Breast epithelium (tissue), 4 donors: Measurements from ENCODE around the gene CDH26. TPM values are rescaled to one million over a fixed set of nuclear protein-coding genes. Genes with fewer than 3 reads are reported as not detected.
A peak's percentile ranks its signal among the peaks of the same experiment; 100 is the strongest.

ENCODE experiments used
- DNase-seq, 2 donors: peaks; one replicate each; pipeline ENCODE4 v3.0.0-alpha.2; 2019; ENCODE audit warnings: low spot score in 2 of 2
- H3K27ac ChIP-seq, 2 donors: fragments of 200-600 bp; sonication (generic) in 1 of 2; one replicate each; pipeline ENCODE4 v1.5.1; 2016 to 2019; ENCODE audit warnings: mild to moderate bottlenecking in 1 of 2
- H3K27me3 ChIP-seq, 2 donors: fragments of 200-600 bp; sonication (generic) in 1 of 2; one replicate each; pipeline versions ENCODE4 v1.5.1 to v1.6.0; 2017 to 2019; ENCODE audit warnings: control low read depth in 1 of 2, mild to moderate bottlenecking in 1 of 2
- H3K36me3 ChIP-seq: fragments of 200-600 bp; one replicate; pipeline ENCODE4 v1.5.1; 2019
- H3K4me1 ChIP-seq, 2 donors: fragments of 200-600 bp; sonication (generic); one replicate each; pipeline ENCODE4 v1.5.1; 2016 to 2019; ENCODE audit warnings: control low read depth in 1 of 2
- H3K4me3 ChIP-seq, 3 donors: fragments of 200-600 bp; sonication (generic); 1 replicate in 2 of 3; 2 replicates in 1 of 3; pipeline ENCODE4 v1.5.1; 2016 to 2019; ENCODE audit warnings: mild to moderate bottlenecking in 3 of 3, moderate library complexity in 2 of 3
- H3K9me3 ChIP-seq, 2 donors: fragments of 200-600 bp; sonication (generic) in 1 of 2; one replicate each; pipeline ENCODE4 v1.5.1; 2016 to 2019; ENCODE audit warnings: control low read depth in 1 of 2
- POLR2A ChIP-seq: fragments of 450-650 bp; IDR thresholded peaks from one replicate; pipeline ENCODE4 v1.6.1; 2016; ENCODE audit warnings: antibody characterized with exemption, mild to moderate bottlenecking, moderate library complexity
- POLR2AphosphoS5 ChIP-seq, 3 donors: sonication (generic); formaldehyde crosslinking; IDR thresholded peaks; one replicate each; pipeline ENCODE4 v1.6.1; 2017; ENCODE audit warnings: antibody characterized with exemption in 3 of 3
- intact Hi-C: fragments of 100-400 bp; cut with DNase I; formaldehyde crosslinking; loops from one replicate; pipeline ENCODE4 v1.15.1; 2023; ENCODE audit warnings: low total_unique reads
- total RNA-seq, 3 donors: library from RNA; depleted of rRNA; stranded (reverse); fragments of >200 nt; gene quantifications; one replicate each; pipeline ENCODE4 v1.1.0, GENCODE V29; 2016
- TF ChIP-seq, protein P1 (sequence below), 3 donors: fragments of 450-650 bp; IDR thresholded peaks; one replicate each; pipeline ENCODE4 v1.5.1; 2016 to 2017; ENCODE audit warnings: antibody characterized with exemption in 3 of 3, mild to moderate bottlenecking in 3 of 3, moderate library complexity in 3 of 3

The CDH26 gene
- total RNA-seq, 3 donors from 2014 or later = 1.6 to 3.1 (median 2.1) TPM

DNA sequence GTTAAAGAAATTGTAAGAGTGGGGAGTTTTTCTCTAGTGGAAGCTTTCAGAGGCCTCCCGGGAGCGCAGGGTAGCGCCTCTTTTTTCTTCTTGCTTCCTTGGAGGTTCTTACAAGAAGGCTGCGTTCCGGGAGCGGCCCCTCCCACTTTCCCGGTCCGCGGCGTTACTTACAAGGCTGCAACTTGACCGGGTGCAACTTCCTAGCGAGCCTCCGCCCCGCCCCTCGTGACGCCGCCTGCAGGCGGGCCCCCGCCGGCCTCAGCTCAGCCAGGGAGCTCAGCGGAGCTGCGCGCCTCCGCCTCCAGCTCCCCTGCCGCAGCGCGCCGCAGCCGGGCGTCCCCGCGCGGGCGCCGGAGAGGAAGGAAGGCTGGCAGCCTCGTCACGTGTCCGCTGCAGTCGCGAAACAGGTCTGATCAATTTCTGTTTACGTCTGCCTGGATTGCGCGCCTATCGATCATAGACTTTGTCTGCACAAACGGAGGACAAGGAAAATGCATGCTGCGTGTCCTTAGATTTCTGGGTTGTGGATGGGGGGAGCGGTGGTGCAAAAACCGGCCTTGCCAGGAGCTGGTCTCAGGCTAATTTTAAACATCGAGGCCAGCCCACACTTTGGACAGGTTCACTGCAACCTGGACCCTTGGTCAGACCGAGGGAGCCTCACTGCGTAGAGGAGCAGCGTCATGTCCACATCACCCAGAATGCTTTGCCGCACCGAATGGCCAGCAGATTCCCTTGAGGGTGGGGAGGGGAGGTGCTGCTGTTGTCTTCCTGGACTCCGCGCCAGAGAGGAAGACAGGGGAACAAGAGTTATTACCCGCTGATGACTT lies 17.9 kb upstream of the CDH26 start, which contains the start of the genes FAM217B and PPP1R3D:
FAM217B (plus strand) TSS at position 261 of the 827 bp plus-strand sequence. CDS start 3,555 bp downstream, outside the sequence.
PPP1R3D (minus strand) TSS at position 177 of the 827 bp plus-strand sequence. CDS start 374 bp downstream, outside the sequence.
- Histone ChIP-seq H3K4me3 (peak within 1 kb of the TSS; percentile 59 to 89 (median 79)), H3K9me3 (no peaks in the 10 kb centered on the region), H3K36me3 (no peaks in the 10 kb centered on the region), H3K4me1 (peaks cover 8 to 14% of the 10 kb centered on the region in 2 donors), H3K27me3 (no peaks in the 10 kb centered on the region), H3K27ac (peak within 1 kb of the TSS; percentile 95 to 98)
- peak; percentile 98 for DNase-seq
- peak; percentile 65 to 80 (median 72) for TF ChIP-seq POLR2AphosphoS5 (IDR thresholded peaks at IDR 0.05)
- TF ChIP-seq, protein P1, sequence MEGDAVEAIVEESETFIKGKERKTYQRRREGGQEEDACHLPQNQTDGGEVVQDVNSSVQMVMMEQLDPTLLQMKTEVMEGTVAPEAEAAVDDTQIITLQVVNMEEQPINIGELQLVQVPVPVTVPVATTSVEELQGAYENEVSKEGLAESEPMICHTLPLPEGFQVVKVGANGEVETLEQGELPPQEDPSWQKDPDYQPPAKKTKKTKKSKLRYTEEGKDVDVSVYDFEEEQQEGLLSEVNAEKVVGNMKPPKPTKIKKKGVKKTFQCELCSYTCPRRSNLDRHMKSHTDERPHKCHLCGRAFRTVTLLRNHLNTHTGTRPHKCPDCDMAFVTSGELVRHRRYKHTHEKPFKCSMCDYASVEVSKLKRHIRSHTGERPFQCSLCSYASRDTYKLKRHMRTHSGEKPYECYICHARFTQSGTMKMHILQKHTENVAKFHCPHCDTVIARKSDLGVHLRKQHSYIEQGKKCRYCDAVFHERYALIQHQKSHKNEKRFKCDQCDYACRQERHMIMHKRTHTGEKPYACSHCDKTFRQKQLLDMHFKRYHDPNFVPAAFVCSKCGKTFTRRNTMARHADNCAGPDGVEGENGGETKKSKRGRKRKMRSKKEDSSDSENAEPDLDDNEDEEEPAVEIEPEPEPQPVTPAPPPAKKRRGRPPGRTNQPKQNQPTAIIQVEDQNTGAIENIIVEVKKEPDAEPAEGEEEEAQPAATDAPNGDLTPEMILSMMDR (IDR thresholded peaks at IDR 0.05) = peak in 1 of 3 donors; percentile 14
- TF ChIP-seq POLR2A = no peak
- intact Hi-C loops = no loop called here

- Histone ChIP-seq H3K27me3 (no peaks in the 10 kb centered on the region), H3K36me3 (no peaks in the 10 kb centered on the region), H3K9me3 (no peaks in the 10 kb centered on the region), H3K4me3 (peak overlapping the region; percentile 59 to 89 (median 79)), H3K4me1 (peaks cover 8 to 14% of the 10 kb centered on the region in 2 donors), H3K27ac (peak overlapping the region; percentile 95 to 98)
- no peak for DNase-seq
- intact Hi-C loops = no loop called here
- TF ChIP-seq, protein P1 (IDR thresholded peaks at IDR 0.05) = no peak
- TF ChIP-seq POLR2A (no peak), POLR2AphosphoS5 (IDR thresholded peaks at IDR 0.05) (no peak)
Observed at GRCh38 chr20:59940956-59941294, 17.3 kb upstream of the CDH26 start.

DNA sequence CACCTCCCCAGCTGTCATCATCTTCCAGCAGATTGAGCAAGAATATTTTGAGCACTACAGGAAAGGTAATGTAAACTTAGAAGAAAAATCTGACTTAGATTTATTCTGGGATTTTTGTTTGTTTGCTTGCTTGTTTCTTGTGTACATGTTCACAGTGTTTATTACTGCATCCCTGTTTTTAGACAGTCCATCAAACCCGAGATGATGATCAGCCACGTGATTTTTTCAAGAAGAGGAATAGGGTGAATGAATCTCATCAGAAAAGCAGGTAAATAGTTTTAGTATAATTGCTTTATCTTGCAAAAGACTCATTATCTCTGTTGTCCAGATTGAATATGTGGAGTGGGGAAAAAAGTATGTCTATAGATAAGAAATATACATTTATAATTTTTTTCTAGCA lies 16.0 kb upstream of the CDH26 start:
- TF ChIP-seq POLR2A (no peak), POLR2AphosphoS5 (IDR thresholded peaks at IDR 0.05) (no peak)
- TF ChIP-seq, protein P1 (IDR thresholded peaks at IDR 0.05) = no peak
- Histone ChIP-seq H3K27me3 (no peaks in the 10 kb centered on the region), H3K4me1 (peaks cover 8 to 14% of the 10 kb centered on the region in 2 donors), H3K9me3 (no peaks in the 10 kb centered on the region), H3K36me3 (no peaks in the 10 kb centered on the region), H3K4me3 (no peak overlapping the region), H3K27ac (no peak overlapping the region)
- DNase-seq = no peak
- intact Hi-C loops = no loop called here

- Histone ChIP-seq H3K4me3 (no peak overlapping the region), H3K9me3 (no peaks in the 10 kb centered on the region), H3K27ac (no peak overlapping the region), H3K27me3 (no peaks in the 10 kb centered on the region), H3K4me1 (peaks cover 0 to 8% of the 10 kb centered on the region in 2 donors), H3K36me3 (no peaks in the 10 kb centered on the region)
- DNase-seq = no peak
- TF ChIP-seq POLR2A (no peak), POLR2AphosphoS5 (IDR thresholded peaks at IDR 0.05) (no peak)
- TF ChIP-seq, protein P1 (IDR thresholded peaks at IDR 0.05) = no peak
- intact Hi-C loops = no loop called here
Observed at GRCh38 chr20:59944726-59945125, 13.5 kb upstream of the CDH26 start.

- Histone ChIP-seq H3K27me3 (no peaks in the 10 kb centered on the region), H3K36me3 (no peaks in the 10 kb centered on the region), H3K4me3 (no peak overlapping the region), H3K9me3 (no peaks in the 10 kb centered on the region), H3K27ac (no peak overlapping the region), H3K4me1 (peaks cover 0 to 8% of the 10 kb centered on the region in 2 donors)
- intact Hi-C loops = no loop called here
- TF ChIP-seq POLR2A (no peak), POLR2AphosphoS5 (IDR thresholded peaks at IDR 0.05) (no peak)
- TF ChIP-seq, protein P1 (IDR thresholded peaks at IDR 0.05) = no peak
- no peak for DNase-seq
Observed at GRCh38 chr20:59945175-59945574, 13.0 kb upstream of the CDH26 start.
